NCI-H510A treated with DMSO at 0.1 percent for 48 hours (cell line): ENCODE measurements around the gene SLC45A1.

Experiments used
- DNase-seq: peaks from one replicate; lab custom pipeline; 2025; lab: John Stamatoyannopoulos, UW

The SLC45A1 gene

DNA sequence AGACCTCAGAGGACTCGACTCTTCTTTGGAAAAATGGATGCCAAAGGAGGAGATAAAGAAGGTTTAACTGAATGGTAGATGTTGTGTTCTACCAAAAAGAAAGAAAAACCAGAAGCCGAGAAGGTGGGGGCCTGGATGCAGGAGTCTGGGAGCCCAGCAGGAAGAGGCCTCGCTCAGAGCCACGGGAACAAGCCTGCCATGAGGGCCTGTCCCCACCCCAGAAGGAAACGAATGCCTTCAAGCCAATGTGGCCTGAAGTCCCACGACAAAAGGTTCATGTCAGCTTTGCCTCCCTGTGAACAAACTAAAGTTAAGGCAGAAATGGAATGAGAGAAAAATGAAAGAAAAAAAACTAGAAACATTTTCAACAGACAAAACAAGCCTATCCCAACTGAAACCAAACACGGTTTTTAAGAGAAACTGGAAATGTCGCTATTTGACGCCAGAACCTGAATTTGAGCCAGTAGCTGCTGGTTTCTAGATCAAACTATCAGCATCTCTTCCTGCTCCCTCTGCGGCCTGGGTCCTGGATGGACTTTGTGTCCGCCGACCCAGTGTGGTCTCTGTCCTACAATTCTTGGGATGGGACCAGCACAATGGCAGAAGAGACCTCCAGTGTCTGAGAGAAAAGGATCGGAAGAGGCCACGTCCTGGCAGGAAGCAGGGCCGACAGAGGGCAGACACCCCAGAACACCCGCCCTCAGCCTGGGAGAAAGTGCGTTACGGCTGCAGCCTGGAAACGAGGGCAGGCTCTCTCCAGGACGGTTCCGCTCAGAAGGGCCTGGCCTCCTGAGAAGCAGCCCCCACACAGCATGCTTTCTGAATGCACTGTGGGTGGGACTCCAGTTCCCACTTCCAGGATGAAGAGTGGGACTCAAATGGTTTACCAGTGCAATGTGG lies 35.2 kb downstream of the SLC45A1 start:
- DNase-seq: no peak

DNA sequence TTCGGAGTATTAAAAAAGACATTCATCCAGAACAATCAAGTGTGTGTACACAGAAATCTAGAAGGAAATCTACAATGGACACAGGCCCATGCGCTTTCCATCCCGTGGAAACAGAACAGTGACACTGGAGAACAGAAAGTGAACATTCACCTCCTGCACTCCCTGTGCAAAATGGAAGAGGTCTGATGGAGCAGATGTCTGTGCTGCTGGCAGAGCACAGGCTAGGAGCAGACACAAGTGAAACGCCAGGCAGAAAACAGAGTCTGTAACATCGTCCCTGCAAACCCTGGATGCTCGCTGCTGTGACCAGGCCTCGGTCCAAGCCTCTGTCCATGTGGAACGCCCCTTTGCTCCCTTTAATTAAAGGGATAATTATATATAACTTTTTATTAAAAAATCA lies 36.1 kb downstream of the SLC45A1 start:
- DNase-seq: no peak

DNA sequence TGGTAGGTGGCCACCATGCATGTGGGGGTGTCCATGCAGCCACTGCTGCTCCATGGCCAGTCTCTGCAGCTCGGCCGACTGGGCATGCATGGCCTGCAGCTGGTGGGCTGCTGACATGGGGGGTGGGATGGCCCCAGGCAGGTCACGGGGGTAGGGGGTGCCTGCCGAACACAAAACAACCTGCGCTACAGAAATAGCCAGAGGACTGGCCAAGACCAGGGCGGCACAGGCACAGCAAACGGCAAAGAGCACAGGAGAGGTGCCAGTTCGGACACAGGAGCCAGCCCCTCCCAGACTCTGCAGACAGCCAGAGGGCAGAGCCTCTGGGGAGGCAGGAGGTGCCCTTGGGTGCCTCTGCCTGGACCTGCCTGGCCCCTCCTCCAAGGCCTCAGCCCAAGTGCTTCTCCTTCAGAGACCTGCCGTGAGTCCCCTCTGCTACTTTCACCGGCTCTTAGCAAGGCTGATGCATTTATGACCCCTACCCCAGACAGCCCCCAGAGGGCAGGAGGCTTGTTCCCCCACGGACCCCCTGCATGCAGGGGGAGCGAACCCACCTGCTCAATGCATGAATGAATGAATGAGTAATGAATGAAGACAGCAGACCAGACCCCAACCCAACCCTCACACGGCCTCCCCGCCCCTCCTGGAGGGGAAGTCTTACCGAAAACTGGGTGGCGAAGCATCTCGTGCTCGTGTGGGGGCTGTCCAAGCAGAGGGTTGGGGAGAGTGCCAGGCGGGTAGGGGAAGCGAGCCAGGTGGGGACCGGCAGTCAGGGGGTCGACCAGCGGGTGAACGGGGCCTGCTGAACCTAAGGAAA lies 37.7 kb downstream of the SLC45A1 start:
- DNase-seq: no peak

DNA sequence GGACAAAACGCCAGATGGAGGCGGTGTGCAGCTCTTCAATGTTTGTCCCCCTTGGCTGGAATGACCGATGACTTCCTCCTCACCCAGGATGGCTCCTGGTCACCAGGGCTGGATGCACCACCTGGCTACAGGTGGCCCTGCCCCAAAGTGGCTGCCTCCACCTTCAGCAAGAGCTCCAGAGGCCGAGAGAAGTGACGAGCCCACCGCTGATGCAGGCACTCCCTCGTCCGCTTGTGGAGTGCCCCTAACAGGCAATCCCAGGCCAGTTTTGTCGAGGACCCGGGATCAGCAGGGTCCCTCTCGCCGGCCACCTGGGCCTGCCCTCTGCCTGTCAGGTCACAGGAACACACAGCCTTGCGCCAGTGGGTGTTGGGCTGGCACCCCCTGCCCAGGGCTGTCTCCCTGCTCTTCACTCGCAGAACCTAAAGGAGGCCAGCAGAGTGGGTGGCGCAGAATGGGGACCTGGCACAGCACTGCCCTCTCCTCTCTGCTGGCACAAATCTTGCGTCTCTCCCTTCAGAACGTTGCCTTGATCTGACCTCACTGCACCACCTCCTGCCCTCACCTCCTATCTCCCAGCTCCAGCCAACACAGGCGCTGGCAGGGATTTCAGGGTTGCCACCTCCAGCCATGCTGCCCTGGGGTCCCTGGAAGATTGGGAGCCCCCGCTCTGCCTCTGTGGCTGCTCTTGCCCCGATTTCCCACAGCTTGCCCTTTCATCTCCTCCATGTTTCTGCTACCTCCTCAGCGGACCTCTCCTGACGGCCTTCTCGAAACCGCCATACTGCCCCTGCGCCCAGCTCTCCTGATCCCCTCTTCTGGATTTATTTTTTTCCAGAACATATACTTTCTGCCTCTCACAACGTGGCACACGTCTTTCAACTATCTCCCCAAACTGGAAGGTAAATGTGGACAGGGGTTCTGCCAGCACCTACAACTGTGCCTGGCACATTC lies 38.6 kb downstream of the SLC45A1 start:
- DNase-seq: no peak

DNA sequence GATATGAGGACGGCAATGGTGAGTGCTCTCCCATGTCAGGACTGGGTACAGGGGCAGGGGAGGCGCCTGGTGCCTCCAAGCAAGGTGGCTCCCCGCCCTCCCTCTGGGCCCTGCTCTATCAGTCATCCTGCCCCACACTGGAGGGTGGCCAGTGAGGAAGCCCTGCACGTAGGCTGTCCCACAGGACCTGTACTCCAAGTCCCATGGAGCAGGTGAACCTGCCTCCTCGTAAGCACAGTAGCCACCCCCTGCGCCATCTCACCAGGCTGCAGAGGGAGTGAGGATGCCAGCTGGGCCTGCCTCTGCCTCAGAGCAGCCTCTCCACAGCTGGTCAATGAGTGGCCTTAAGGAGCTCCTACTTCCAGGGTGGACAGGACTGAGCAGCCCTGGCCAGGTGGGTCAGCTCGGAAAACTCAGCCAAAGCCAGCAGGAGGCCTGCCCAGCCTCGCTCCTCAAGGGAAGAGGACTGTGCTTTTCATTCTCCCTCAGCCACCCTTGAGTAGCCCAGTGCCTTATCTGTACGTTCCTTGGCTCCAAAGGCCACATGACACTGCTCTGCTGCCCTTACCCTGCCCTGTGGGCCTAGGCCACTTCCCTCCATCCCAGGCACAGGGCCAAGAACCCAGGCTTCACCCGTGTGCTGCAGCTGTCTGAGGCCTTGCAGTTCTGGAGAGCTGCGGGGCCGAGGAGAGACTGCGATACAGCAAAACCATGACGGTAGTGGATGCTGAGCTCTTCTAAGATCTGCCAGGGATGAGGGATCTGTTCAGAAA lies 39.6 kb downstream of the SLC45A1 start:
- DNase-seq: no peak

DNA sequence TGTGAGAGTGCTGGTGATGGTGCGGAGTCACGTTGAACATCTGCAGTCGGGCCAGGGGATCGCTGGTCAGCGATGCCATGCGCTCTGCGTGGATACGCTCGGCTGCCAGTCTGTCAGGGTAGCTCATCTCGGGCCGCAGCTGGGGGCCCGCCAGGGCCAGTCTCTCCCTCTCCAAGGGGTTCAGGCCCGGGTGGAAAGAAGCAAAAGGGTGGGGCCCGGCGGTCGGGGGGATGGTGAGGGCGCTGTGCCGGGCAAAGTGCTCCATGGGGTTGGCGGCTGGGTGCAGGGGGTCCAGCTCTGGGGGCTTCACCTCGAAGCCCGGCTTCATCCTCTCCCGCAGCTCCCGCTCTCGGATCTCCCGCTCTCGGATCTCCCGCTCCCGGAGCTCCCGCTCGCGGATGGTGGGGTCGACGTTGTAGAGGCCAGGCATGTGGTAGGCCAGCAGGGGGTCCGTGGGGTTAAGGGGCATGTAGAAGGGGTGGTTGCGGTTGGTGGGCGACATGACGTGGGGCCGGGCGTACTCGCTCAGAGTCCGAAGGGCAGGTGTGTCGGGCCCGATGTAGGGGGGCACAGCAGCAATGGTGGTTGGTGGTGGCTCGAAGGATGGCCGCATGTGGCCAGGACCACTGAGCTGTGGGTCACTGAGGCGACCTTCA lies 40.5 kb downstream of the SLC45A1 start:
- DNase-seq: no peak

DNA sequence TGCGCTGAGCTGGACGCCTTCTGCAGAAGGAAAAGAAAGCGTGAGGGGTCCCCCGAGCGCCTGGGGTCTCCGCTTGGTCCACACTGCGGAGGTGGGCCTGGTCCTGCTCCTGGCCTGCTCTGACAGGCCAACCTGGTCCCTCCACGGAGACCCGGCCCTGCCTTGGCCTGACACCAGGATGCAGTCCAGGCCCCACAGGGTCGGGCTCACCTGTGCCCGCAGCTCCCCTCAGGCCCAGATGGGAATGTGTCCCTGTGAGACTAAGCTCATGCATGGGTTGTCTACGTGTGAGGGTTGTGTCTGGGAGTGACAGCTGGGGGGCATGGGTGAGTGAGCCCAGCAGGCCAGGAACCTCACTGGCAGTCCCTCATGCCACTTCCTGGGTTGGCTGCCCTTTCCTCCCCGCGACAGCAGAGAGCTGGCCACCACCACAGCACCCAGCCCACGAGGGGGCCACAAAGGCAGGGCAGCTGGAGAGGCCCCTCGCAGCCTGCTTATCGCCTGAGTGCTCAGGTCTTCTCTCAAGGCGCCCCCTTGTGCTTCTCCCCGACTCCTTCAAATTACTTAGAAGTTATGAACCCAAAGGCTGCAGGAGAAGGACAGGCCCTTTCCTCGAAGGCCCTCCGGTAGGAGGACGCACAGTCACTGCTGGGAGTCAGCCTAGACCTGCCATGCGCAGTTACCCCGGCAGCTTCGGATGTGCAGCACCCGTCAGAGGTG lies 41.1 kb downstream of the SLC45A1 start:
- no peak for DNase-seq

DNA sequence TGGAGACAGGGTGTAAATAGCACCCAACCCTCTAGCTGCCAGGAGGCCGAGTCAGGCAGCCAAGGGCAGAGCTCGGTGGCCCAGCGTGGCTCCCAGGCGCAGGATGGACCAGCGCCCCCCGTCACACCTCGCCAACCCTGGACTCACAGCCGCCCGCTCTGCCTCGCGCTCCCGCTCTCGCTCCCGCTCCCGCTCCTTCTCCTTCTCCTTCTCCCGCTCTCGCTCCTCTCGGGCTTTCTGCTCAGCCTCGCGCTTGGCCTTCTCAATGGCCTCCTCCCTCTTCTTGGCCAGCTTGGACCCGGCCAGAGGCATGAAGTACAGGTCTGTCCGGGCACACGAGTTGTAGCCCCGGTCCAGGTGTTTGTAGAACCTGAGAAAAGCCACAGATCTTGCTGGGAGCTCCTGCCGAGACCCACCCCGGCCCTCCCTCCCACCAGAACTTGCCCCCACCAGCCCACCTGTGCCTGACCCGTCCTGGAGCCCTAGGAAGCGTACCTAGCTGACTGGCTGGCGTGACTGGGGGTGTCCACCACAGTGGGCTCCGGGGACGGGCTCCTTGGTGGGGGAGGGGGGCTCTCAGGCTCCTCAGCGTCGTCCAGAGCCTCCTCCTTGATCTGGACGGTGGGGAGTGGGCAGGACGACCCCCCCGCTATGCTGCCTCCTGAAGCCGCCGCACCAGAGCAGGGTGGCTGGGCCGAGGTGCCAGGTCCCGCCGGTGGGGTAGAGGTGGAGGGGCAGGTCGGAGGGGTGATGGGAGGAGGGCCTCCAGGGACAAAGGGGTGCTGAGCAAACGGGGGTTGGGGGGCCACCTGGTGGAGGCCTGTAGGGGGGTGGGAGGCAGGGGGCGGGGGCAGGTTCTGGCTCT lies 41.9 kb downstream of the SLC45A1 start:
- DNase-seq: no peak

DNA sequence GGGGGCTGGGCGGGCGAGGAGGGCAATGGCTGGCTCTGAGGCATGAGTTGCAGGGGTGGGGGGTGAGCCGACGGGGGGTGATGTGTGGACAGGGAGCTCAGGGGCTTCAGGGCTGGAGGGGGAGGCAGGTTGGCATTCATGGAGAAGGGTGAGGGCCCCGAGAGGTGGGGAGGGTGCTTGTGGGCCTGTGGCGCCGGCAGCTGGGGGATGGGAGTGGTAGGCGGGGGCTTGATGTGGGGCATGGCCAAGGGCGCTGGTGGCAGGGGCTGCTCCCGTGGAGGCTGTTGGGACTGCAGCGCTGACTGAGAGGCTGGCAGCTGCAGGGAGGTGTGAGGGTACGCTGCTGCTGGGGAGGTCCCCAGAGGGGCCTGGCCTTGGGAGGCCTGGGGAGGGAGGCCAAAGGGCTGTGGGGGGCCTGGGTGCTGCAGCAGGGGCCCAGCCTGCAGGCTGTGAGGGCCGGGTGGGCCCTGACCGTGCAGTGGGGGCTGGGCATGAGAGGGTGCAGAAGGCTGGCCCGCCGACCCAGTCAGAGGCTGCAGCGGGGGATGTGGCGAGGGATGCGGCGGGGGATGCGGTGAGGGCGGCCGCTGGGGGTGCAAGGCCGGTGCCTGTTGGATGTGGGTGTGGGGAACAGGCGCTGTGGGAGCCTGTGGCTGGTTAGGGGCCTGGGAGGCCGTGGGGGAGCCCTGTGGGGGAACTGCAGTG lies 42.7 kb downstream of the SLC45A1 start:
- DNase-seq: no peak

DNA sequence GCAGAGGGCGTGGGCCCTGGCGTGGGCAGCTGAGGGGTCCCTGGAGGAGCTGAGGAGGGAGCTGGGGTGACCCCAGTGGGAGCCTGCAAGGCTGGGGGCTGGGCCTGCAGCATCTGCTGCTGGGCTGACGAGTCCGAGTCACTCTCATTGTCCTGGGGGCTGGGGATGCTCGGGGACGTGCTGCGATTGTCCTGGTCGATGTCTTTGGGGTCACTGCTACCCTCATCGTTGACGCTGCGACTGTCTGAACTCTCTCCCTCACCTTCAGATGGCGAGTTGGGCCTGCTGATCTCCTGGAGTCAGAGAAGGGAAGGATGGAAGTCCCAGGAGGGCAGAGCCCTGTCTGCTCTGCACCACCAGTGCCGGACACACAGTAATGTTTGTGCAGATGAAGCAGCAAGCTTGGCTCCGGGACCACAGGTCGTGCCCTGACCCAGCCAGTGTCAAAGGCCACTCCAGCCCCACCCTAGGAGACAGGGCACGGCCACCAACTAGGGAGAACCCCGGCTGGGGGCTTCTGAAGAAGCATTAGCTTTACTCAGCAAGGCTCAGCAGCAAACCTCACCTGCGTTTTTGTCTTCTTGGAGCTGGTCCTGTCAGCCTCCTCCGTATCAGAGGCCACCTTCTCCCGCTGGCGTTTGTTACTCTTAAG lies 43.4 kb downstream of the SLC45A1 start:
- no peak for DNase-seq

DNA sequence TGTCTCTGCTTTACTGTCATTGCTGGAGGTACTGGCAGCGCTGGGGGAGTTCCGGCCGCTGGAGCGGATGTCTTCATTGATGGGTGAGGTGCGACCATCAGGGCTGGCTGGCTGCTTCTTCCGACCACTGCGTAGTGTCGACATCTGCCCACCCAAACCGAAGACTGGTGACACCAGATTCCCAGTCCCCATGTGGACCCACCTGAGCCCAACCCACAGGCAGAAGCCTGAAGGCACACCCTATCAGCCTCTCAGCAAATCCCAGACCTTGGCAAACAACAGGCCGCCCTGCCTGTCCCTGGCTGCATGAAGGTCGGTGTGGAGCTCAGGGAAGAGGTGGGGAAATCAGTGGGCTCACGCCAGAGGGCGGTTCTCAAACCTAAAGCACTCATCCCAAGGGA lies 44.8 kb downstream of the SLC45A1 start:
- DNase-seq: no peak

DNA sequence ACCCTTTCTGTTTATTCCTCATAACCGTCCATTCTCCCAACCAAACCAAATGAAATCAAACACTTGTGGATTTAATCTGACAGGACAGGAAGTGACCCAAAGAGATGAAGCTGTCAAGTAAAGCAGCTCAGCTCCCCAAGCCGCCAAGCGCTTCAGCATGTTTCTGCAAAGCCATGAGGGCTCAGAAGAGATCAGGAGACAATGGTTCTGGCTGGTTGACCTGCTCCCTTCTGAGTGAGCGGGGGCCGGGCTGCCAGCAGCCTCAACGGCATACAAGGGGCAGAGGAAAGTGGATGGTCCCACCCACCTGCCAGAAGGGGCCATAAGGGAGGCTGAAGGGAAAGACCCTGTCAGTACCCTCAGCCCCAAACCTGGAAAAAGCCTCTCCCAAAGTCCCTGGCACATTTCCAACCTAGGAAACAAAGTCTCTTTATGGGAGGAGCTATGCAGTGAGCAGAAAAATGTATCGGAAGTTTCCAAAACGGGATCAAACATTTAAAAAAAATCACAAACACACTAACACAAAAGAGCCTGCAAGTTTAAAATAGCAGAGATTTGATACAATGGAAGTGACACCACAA lies 45.4 kb downstream of the SLC45A1 start:
- no peak for DNase-seq

DNA sequence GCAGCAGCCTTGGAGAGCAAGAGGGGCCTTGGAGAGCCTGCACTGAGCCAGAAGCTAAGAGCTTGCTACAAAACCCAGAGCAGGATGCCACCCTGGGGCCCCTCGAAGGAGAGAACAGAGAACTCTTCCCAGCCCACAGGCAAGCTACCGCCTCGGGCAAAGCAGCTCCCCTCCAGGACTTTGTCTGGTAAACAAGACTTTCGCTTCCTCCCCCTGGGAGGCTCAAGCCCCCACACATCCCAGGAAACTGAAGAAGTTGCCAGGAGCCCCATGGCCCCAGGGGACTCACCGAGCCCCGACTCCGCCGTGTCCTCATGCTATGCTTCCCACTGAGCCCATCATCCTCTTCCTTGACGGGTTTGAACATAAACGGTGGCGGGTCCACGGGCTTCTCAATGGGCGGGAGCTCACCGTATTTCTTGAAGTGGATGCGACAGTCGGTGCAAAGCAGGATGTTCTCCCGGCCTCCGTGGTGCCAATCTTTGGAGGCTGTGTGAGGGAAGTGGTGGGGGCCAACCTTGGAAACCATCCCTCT lies 45.9 kb downstream of the SLC45A1 start:
- no peak for DNase-seq

DNA sequence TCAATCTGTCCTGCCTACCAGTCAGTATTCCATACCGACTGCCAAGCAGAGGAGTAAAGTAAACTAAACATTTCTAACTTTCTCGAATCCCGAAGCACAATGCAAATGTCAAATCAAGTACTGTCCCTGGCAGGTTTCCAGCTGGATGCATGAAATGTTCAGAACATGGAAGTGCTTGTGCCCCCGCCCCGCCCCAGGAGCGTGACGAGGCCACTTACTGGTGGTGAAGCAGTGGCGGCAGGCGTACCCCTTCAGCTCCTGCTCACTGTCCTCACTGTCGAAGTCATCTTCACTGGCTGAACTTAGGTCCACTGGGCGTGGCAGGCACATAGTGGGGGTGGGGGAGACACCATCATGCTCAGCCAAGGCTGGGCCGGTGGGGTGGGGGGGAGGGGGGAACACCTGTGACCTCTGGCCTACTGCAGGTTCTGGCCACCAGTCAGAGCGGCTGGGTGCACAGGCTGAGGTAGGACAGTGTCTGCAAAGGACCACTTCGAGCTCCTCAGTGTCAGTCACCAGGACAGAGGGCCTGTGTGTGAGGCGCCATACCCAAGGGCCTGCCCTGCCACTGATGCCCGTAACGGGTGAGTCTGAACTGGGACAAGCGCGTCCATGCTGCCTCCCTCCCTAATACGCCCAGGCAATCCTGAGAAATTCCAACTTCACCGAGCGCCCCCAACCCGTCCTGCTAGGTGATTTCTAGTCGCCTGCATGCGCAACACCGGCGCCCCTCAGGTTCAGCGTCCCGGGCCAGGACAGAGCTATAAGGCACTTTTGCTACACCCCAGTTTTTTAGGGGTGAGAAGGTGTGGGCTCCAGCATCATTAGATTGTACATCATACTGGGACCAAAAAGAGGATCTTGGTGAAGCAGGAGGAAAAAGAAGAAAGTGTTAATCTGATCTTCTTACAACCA lies 46.9 kb downstream of the SLC45A1 start:
- DNase-seq: no peak

DNA sequence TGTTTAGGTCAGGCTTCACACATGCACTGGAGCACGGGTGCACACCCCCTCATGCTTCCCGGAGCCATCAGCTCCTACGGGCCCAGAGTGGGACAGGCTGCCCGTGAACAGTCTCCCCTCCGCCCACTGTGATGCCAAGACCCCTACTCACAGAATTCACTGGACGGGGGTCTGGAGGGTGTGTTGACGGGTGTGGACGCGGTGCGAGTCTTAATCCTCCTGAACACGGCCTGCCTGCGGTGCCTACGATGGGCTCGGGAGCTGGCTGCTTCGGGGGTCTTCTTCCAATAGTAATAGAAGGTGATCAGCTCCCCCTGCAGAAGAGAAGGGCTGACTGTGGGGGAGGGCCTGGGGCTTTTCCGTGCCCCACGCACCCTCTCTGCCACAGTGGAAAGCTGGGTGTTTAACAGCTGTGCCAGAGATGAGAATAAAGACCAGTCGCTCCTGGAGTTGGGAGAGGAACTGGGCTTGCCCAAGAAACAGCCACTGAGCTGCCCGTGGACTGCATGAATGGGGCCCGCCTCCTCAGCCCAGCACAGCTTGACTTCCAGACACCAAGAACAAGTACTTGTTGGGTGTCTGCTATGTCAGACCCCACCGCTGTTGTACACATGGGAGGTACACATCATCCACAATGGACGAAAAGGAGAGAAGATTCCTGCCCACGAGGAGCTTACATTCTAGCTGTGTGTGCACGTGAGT lies 47.9 kb downstream of the SLC45A1 start:
- no peak for DNase-seq
